Fibroblast of skin of abdomen (primary cell): ENCODE measurements around the gene KRTAP10-9.
"Not testable (repeated sequence)": the region's sequence is repeated elsewhere in the genome, so short reads cannot be mapped to it uniquely, and the experiment has no call there.

ENCODE experiments used
- DNase-seq: peaks from one replicate; pipeline ENCODE4 v3.0.0-alpha.2; 2013

The KRTAP10-9 gene

GRCh38 chr21:44643741-44644310 is 16.9 kb downstream of the KRTAP10-9 start:
- no peak for DNase-seq

DNA sequence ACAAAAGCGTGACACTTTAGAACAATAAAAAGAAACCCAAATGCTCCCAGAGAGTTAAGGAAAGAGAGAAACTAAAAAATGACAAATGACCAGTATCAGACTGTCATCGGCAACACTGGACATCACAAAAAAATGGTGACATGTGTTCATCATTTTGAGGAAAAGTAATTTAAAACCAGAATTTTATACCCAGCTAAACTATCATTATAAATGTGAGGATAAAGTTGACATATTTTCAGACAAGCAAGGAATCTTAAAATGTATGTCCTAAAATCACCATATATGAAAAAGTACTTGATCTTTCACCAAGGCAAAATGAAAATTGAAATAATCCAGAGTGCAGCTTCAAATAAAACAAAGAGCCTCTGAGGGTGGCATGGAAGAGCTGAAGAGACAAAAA is 18.0 kb downstream of the KRTAP10-9 start:
- DNase-seq = no peak

DNA sequence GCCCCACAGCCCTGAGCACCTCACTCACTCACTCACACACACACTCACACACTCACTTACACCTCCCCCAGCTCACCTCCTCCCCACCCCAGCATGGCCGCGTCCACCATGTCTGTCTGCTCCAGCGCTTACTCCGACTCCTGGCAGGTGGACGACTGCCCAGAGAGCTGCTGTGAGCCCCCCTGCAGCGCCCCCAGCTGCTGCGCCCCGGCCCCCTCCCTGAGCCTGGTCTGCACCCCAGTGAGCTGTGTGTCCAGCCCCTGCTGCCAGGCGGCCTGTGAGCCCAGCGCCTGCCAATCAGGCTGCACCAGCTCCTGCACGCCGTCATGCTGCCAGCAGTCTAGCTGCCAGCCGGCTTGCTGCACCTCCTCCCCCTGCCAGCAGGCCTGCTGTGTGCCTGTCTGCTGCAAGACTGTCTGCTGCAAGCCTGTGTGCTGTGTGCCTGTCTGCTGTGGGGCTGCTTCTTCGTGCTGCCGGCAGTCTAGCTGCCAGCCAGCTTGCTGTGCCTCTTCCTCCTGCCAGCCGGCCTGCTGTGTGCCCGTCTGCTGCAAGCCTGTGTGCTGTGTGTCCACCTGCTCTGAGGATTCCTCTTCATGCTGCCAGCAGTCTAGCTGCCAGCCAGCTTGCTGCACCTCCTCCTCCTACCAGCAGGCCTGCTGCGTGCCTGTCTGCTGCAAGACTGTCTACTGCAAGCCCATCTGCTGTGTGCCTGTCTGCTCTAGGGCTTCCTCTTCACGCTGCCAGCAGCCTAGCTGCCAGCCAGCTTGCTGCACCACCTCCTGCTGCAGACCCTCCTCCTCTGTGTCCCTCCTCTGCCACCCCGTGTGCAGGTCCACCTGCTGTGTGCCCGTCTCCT is 19.7 kb downstream of the KRTAP10-9 start, which contains the start of gene KRTAP10-11:
Gene KRTAP10-11, plus strand, starts transcription at position 49 of the 856 bp plus-strand sequence. Its CDS starts 45 bp downstream, at position 94.
- not testable (repeated sequence) for DNase-seq

- DNase-seq = no peak
Observed at GRCh38 chr21:44647222-44647552, 20.3 kb downstream of the KRTAP10-9 start.

DNA sequence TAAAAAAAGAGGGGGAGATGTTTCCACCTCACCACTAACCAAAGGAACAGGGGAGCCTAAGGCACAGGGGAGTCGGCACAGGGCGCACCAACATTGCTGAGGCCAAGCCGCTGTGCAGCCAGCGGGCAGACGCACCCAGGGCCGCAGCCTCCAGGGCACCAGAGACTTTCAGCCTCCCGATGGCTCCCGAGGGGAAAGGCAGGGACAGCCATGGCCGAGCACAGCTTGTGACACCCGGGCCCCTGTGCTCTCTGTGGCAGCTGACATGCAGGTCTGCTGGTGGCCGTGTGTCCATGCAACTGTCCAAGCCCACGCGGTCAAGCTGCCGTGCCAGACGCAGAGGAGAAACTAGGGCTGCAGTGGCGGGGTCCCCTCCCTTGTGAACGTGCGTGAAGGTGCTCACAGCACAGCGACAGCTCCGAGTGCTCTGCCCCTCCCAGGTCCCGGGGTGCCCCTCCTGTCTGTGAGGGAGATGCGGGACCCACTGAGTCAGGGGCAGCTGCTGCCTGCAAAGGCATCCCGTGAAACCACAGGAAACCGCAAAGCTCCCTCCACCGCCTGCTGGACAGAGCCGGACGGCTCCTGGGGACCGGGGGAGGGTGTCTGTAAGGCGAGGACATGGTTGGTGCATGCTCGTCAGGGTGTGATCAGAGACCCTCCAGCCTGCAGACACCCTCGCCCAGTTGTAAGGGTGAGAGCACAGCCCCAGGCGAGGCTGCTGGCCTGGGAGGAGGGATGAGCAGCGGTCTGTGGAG is 21.8 kb downstream of the KRTAP10-9 start:
- DNase-seq = no peak

DNA sequence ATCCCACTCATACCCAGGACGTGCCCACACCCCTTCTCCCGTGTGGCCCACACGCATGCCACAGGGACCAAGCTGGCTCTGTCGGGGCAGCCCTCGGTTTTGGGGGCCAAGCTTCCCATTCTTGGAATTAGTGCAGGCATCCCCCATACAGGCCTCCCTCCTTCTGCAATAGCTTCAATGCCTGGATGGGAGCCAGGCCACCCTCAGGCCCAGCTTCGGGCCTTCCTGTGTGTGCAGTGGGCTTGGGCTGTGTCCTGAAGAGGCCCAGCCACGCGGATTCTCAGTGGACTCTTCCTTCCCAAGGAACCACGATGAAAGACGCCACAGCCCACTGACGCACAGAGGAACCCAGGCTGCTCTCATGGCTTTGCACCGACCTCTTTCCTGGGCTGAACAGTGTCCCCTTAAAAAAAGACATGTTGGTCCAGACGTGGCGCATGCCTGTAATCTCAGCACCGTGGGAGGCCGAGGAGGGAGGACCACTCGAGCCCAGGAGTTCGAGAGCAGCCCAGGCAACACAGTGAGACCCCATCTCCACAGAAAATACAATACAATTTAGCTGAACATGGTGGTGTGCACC is 22.7 kb downstream of the KRTAP10-9 start:
- DNase-seq = no peak

GRCh38 chr21:44650265-44650972 is 23.5 kb downstream of the KRTAP10-9 start:
- no peak for DNase-seq

GRCh38 chr21:44650973-44651675 is 24.2 kb downstream of the KRTAP10-9 start:
- DNase-seq = no peak

DNA sequence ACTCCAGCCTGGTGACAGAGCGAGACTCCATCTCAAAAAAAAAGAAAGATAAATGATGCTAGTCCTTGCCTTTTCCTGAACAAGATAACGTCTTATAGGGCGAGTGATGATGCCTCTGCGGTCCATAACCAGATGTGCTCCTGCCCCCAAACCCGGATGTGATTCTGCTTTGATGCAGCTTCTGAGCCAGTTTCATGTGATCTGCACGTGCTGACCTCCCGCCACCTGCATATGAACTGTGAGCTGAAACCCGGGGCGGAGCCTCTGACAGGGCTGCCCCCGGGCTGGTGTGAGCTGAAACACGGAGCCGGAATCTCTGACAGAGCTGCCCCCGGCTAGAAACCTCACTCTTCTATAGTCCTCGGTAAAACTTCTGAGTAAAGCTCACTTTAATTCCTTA is 26.2 kb downstream of the KRTAP10-9 start:
- no peak for DNase-seq

- DNase-seq = no peak
Observed at GRCh38 chr21:44653656-44654575, 27.0 kb downstream of the KRTAP10-9 start.

DNA sequence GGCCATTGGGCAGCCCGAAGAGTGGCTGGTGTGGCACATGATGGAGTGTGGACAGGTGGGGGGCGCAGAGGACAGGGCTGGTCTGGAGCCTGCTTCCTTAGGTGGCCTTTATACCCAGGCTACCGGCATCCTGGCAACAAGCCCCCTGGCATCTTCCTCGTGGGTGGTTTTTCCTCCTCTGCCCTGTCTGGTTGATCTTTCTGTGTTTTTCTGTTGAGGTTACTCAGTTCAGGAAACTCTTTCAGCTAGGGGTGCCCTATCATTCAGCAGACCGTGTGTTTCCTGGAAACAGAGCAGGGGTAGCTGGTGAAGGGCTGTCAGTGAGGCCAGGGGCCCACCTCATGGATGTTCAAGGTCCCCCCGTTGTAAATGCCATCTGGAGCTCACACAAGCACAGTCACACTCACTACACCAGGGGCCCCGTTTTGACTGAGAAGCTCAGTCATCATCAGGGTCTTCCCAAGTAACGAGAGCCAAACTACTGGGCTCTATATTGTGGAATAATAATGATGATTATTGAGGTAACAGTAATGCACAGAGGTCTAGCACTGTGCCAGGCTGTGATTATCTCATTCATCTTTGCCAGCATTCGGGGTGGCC is 27.8 kb downstream of the KRTAP10-9 start, which contains the start of gene KRTAP12-4:
Gene KRTAP12-4, minus strand, starts transcription at position 84 of the 600 bp plus-strand sequence. Its CDS starts 45 bp downstream, at position 39.
- DNase-seq = no peak

- no peak for DNase-seq
Observed at GRCh38 chr21:44656868-44657267, 30.0 kb downstream of the KRTAP10-9 start.

GRCh38 chr21:44657635-44658540 is 31.0 kb downstream of the KRTAP10-9 start, which contains the start of gene KRTAP12-3:
TSS of gene KRTAP12-3 (plus strand) at chr21:44657932. CDS start at chr21:44657980, 48 bp downstream.
- no peak for DNase-seq

GRCh38 chr21:44658541-44658910 is 31.6 kb downstream of the KRTAP10-9 start:
- DNase-seq = no peak

DNA sequence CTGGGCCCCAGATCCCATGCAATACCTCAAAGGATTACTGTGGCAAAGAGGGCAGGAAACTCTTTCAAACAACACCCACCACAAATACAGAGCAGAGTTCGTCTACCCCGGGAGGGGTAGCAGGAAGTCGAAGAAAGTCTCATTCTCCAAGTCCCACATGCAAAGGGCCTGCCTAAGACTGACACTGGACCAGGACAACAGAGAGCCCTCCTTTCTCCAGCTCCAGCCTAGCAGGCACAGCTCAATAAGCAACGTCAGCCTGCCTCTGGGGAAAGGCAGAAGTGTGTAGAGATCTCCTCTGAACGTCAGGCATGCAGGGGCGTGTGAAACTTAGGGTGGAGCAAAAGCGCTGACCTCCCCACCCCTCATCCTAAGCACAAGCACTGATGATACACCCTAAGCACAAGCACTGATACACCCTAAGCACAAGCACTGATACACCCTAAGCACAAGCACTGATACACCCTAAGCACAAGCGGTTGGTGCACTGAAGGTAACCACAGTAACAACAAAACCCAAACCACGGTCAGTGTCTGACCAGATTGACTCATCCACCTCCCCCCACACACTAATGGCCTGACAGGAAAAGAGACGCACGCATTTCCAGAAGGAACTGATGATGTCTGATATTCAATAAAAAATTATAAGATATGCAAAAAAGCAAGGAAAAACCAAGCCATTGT is 32.2 kb downstream of the KRTAP10-9 start:
- DNase-seq = no peak

- DNase-seq = not testable (repeated sequence)
Observed at GRCh38 chr21:44661567-44661966, 34.7 kb downstream of the KRTAP10-9 start.

DNA sequence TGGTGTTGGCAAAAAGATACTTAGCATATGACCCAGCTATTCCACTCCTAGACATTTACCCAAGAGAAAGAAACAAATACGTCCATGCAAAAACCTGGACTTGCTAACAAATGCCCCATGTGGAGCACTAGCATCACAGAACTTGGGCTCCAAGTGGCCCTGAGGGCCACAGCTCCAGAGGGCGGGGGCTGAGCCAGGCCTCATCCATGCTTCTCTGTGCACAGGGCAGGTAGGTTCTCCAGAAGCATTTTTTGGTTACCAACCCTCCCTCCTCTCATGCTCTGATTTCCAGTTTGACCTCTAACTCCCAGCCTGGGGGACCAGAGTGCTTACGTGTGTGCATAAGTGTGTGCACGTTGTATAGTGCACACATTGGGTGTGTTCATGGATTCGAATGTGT is 37.8 kb downstream of the KRTAP10-9 start:
- DNase-seq = no peak
